Activated CD4-positive, alpha-beta T cell treated with anti-CD3 and anti-CD28 coated beads, Interleukin-2, amount 50 U/mL, for 48 hours (primary cell): ENCODE results near the gene ACSS1.

Experiments
- DNase-seq, 2 experiments: peaks; one replicate each; pipeline ENCODE4 v3.0.0-alpha.2; 2020

The ACSS1 gene

DNA sequence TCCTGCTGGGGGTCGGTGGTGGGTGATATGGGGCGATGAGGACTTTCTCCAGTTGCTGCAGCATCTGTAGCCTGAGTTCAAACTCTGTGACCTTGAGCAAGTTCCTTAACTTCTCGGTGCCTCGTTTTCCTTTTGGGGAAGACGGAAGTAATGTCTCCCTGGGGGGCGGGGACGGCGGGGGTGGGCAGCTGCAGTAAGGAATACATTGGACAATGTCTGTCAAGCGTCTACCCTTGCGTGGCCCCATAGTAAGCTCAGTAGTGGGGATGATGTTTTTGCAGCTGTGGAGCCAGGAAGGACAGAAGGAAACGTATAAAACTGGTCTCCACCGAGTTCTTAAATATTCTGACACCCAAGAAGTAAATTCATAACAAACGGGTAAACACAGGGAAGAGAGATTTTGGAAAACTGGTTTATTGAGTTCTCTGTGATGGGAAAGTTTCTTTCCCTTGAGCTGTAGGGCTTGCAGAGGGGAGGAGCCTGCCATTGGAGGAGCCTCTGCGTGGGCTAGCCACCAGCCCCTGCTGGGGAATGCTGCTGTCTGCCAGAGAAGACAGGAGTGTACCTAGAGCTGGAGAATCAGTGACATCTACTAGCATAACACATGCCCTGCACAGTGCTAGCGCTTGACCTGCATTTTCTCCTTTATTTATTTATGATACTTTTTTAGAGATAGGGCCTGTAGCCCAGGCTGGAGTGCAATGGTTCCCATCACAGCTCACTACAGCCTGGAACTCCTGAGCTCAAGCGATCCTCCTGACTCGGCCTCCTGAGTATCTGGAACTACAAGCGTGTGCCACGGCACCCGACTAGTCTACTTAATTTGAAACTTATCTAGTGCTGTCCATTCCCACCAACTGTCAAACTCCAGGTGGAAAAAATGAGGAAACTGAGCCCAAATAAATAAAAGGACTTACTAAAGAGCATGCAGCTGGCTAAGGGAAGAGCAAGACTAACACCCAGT lies 1.2 kb upstream of the ACSS1 start:
- peak in 1 of 2 experiments; percentile 22 for DNase-seq

DNA sequence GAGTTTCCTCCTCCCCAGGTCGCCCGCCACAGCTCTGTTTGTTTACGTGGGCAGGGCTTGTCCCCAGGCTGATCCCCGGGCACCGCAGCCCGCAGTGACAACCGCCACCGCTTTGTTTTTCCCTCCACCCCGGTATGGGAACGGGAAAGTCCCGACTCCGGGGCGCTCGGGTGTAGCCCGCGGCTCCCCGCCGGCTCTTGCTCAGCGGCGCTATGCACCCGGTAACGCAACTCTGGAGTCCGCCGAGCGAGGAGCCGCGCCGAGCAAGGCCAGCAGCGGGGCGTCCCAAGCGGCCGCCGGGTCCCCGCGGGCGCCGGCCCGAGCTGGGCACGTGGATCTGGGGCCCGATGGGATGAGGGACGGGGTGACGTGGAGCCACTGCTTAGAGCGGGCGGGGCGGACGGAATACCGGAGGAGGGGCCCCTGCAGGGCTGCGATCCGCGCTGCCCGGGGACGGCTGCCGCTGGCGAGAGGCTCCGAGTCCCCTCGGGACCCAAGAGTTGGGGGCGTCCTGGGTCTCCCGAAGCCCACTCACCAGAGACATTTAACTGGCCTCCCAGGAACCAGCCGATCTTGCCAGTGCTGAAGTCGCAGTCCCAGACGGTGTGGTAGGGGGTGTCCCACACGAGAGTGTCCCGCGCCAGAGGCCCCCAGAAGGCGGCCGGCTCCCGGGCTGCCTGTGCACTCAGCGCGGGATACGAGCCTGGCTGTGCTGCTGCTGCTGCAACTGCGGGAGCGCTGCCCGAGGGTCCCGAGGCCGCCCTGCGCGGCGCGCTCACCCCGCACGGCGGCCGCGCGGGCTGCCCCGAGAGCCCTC lies 497 bp downstream of the ACSS1 start:
- DNase-seq: peak; percentile 75 to 80

GRCh38 chr20:25056690-25057233 lies 1.2 kb downstream of the ACSS1 start:
- DNase-seq: no peak

GRCh38 chr20:25055711-25056495 lies 2.0 kb downstream of the ACSS1 start:
- DNase-seq: no peak

GRCh38 chr20:25054995-25055629 lies 2.8 kb downstream of the ACSS1 start:
- DNase-seq: no peak

DNA sequence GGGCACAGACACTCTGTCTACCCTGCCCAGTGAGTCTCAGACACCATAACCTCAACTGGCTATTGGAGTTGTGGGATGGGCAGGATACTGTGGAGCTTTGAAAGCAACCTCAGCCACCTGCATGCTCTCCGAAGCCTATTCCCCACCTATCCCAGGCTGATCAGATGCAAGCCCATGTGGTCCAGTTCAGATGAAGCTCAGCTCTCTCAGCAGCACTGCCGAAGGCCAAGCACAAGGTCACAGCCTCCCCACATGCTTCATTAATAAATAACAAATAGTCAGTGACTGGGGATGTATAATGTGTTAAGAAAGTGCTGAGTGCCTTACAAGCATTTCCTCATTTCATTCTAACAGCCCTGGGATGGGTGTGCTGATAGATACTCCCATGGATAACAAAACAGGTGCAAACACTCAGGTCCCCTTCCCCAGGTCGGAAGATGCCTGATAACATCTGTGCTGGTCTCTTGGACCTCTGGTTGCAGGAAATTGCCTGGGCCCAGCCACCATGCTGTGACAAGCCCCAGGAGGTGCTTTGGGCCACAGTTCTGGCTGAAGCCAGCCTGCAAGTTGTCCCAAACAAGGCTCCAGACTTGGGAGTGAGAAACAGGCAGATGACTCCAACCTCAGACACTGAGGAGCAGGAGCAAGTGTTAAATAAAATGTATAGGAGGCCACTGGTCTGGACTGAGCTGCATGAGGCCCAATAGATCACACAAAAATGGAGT lies 3.7 kb downstream of the ACSS1 start:
- no peak for DNase-seq

DNA sequence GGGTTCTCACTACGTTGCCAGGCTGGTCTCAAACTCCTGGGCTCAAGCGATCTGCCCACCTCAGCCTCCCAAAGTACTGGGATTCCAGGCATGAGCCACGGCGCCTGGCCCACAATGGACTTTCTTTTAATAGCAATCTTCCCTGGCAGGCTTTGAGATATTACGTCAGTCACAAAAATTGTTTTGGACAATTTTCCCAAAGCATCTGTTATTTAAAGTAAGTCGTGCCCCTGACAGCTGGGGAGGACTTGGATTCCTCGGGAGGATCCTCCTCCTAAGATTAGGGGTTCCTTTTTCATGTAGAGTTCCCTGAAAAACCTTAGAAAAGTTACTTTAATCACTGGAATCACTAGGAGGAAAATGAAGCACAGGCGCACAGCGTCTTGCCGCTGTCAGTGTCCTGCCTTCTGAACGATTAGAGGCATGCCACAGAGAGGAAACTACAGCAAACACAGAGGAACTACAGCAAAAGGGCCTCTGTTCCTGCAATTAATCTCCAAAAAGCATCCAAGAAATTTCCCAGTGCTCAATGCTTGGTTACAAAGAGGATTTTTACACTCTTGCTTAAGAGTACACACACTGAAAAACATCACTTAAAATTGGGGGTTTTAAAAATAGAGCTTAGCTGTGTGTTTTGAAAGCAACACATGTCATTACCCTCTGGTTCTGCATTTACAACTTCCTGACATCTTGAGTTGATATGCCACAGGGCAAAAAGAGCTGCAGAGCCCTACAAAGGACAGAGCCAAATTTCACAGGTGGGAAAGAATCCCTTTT lies 4.5 kb downstream of the ACSS1 start:
- no peak for DNase-seq

DNA sequence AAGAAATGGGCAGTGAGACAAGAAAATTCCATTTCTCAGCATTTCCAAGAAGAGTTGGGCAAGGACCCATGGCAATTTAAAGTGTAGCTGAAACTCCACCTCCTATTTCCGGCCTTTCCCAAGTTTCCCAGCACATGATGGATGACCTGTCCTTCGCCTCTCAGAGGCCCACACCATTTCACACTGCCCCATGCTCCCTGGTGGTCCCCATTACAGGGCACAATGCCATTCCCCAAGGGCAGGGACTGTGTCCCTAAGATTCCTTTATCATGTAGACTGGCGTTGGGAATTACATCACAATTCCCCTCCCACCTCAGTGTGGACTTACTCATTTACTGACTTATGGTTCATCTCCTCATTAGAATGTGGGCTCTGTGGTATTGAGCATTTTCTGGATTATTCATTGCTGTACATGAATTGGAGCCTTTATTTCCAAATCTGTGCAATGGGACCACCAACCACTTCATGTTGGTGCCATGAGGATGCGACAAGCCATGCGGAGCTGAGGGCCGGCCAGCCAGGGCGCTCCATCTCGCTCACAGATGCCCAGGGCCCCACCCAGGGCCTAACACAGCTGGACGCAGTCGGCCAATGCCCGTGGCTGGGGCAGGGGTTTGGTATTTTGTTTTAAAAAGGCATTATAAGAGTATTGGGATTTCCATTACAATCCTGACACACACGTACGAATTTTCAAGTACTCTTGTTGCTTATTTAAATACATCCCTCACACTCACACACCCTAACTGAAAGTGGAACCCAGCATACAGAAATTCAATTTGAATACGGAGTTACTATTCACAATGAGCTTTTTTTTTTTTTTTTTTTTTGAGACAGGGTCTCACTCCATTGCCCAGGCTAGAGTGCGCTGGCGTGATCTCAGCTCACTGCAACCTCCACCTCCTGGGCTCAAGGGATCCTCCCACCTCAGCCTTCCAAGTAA lies 5.4 kb downstream of the ACSS1 start:
- DNase-seq: no peak

GRCh38 chr20:25051386-25052155 lies 6.4 kb downstream of the ACSS1 start:
- DNase-seq: no peak

GRCh38 chr20:25050501-25051350 lies 7.2 kb downstream of the ACSS1 start:
- DNase-seq: no peak

GRCh38 chr20:25050082-25050481 lies 7.9 kb downstream of the ACSS1 start:
- DNase-seq: no peak

GRCh38 chr20:25049261-25050060 lies 8.5 kb downstream of the ACSS1 start:
- no peak for DNase-seq

- no peak for DNase-seq
Measured at GRCh38 chr20:25048519-25048952, 9.4 kb downstream of the ACSS1 start.

DNA sequence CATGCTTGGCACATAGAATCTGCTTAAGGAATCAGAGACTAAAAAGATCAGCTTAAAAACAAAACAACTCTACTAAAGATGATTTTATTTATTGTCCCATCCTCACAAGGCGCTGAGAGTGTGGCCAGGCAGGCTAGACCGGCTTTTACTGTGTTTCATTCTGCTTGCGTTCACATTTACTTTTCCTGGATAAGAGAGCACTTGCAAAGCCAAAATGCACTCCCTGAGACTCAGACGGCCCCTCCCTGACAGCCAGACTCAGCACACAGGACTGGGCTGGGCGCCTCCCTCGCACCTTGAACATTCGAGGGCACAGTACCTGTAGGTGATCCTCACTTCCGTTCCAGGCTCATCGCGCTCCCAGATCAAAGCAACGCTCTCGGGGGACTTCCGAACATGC lies 10.2 kb downstream of the ACSS1 start:
- no peak for DNase-seq

DNA sequence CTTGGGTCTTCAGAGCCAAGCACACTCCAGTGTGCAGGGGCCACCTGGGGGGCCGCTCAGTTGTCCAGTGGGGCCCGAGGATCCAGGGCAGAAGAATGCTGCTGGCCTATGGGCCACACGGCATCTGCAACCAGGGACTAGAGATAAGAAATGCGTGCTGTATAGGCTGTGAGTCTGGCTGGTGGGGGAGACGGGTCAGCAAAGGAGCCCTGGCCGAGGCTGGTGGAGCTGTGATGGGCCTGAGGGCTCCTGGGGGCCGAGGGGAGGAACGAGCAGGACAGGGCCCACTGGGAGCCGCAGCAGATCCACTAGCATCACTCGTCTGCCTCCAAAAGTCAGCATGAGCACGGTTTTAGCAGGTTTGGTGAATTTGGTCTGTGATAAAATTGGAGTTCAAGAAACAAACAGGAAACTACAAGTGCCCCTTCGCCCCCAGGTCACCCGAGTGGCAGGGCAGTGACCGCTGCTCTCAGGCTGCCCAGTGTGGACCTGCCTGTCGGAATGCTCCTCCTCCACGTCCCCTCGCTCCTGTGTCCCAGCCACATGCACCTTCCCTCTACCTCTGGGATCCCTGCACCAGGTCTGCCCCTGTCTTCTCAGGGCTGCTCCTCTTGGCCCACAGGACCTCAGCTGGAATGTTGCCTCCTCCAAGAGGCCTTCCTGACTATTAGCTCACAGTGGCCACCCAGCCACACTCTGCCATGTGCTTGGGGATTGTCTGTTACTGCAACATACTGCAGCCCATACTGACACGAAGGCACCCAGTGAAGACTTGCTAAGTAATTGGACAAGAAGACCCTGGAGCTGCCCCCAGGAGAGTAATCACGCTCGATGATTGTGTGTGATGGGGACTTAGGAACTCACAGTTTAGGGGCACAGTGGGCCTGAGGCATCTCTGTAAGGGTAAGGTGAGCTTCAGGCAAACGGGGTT lies 10.9 kb downstream of the ACSS1 start:
- DNase-seq: no peak
